Cerebellar cortex (tissue), 1 donor: ENCODE measurements around the gene SIPA1.

Experiments used
- DNase-seq: peaks from one replicate; pipeline ENCODE4 v3.0.0-alpha.2; 2015; ENCODE audit warnings: low spot score

The SIPA1 gene, protein sequence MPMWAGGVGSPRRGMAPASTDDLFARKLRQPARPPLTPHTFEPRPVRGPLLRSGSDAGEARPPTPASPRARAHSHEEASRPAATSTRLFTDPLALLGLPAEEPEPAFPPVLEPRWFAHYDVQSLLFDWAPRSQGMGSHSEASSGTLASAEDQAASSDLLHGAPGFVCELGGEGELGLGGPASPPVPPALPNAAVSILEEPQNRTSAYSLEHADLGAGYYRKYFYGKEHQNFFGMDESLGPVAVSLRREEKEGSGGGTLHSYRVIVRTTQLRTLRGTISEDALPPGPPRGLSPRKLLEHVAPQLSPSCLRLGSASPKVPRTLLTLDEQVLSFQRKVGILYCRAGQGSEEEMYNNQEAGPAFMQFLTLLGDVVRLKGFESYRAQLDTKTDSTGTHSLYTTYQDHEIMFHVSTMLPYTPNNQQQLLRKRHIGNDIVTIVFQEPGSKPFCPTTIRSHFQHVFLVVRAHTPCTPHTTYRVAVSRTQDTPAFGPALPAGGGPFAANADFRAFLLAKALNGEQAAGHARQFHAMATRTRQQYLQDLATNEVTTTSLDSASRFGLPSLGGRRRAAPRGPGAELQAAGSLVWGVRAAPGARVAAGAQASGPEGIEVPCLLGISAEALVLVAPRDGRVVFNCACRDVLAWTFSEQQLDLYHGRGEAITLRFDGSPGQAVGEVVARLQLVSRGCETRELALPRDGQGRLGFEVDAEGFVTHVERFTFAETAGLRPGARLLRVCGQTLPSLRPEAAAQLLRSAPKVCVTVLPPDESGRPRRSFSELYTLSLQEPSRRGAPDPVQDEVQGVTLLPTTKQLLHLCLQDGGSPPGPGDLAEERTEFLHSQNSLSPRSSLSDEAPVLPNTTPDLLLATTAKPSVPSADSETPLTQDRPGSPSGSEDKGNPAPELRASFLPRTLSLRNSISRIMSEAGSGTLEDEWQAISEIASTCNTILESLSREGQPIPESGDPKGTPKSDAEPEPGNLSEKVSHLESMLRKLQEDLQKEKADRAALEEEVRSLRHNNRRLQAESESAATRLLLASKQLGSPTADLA

GRCh38 chr11:65637794-65638419 lies at the start of gene SIPA1:
TSS of gene SIPA1 (plus strand) at chr11:65638101. CDS start at chr11:65640922, 2,821 bp downstream.
- DNase-seq: peak; percentile 80

- peak; percentile 72 for DNase-seq
These were observed 49.5 kb upstream of the SIPA1 start for GRCh38 chr11:65588199-65589054.

DNA sequence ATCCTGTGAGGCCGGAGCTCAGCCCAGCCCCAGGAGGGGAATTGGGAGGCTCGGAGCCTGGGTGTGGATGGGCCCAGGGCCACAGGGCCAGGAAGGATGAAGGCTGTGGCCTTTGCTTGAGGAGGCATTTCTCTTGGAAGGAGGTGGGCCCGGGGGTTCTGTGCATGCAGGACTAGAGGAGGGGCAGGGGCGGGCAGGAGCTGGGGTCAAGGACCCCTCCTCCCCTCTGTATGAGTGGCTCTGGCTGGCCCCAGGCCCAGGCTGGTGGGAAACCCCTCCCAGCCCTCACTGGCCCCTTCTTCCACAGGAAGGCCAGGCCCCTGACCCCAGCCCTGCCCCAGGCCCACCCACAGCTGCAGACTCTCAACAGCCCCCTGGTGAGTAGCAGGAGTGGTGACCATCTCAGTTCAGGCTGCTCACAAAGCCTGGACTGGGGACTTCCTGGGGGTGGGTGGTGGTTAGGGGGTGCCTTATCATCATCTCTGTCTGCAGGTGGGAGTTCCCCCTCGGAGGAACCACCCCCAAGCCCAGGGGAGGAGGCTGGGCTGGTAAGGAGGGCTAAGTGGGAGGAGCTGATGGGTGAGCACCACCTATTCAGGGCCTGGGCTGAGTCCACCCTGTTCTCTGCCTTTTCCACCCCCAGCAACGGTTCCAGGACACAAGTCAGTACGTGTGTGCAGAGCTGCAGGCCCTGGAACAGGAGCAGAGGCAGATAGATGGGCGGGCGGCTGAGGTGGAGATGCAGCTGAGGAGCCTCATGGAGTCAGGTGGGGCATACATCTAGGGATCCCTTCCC lies 48.3 kb upstream of the SIPA1 start:
- no peak for DNase-seq

GRCh38 chr11:65590240-65590738 lies 47.6 kb upstream of the SIPA1 start:
- DNase-seq: no peak

DNA sequence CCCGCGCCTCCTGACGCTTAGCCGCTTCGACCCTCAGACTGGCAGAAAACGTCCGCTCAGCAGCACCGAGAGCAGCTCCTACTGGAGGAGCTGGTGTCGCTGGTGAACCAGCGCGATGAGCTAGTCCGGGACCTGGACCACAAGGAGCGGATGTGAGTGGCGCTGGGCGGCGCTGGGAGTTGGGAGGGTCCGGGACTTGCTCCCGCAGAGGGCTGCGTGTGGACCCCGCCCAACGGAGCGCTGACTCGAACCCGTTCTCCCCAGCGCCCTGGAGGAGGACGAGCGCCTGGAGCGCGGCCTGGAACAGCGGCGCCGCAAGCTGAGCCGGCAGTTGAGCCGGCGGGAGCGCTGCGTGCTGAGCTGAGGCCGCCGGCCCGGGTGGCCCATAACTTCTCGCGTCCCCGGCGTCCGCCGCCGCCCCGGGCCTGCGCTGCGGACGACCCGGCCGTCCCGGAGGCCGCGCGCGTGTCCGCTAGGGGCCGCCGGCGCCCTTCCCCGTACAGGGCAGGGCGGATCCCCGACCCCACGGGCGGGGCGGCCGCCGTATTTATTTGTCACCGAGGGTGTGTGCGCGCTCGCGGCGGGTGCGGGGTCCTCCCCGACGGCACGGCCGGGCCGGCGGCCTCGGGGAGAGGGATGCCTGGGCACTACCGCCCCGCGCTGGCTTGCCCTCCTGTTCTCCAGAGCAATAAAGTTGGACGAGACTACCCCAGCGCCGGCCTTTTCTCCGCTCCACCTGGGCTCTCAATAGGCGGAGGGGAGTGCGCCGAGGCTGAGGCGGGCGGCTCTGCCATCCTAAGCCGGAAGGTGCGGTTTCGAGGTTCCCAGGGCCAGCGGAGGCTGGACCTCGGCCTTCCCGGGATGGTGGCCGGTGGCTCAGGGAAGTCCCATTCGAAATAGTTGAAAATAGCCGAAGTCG lies 45.7 kb upstream of the SIPA1 start:
- DNase-seq: no peak

DNA sequence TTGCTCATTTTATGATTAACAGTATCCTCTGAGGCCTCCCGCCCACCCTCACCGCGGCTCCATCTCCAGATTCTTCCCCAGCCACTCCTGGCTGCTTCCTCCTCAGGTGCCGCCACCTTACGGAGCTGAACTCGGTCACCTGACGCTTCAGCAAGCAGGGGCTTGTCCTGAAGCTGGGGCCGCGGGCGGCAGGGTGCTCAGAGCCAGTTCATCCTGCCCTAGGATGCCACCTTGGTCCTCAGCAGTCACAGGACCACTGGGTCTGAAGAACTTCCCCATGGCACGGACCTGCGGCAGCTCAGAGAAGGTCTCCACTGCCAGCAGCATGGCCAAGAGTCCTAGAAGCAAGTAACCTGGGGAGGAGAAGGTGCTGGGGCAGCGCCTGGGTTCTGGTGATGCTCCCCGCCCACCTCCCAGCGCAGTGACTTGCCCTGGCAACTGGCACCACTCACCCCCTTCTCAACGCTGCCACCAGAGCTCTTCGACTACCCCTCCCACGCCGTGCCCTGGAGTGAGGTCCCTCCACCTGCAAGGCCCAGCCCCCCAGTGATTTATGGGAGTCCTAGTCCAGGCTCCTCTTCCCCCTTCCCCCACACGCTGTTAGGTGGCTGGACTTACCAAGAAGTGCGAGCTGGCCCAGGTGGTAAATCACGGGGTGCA lies 44.9 kb upstream of the SIPA1 start:
- DNase-seq: no peak

DNA sequence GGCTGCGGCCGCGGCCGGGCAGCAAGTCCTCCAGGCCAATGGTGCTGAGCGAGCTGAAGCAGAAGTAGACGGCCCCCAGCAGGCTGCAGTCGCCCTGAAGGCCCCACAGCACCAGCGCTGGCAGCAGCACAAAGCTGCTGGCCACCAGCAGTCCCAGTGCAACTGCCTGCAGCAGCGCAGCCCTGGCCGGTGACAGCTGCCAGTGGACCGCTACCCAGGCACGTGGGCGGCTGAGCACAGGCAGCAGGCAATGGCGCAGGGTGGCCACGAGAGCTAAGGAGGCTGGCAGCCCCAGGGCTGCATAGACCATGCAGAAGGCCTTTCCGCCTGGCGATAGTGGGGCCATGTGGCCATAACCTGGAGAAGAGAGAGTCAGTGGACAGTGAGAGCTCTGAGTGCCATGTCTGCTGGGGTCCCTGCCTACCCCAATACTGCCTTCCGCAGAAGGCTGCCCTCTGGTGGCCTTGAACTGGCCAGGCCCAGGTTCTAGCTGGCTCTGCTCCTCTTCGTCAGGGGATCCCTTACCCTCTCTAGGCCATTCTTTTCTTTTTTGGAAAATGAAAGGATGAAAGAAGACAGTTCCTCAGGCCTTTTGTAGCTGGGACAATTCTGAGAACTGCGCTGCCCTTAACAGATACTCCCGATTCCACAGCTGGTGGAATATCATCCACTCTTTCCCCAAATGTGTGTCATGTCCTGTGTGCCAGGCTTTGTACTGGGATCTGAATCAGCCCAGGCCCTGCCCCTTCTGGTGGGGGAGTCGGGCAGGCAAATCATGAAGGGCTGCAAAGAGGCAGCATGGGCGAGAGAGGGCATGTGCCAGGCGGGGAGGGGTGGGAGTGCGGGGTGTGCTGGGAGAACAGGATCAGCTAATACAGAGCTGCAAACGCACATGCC lies 44.1 kb upstream of the SIPA1 start:
- peak; percentile 63 for DNase-seq

- no peak for DNase-seq
These were observed 42.8 kb upstream of the SIPA1 start for GRCh38 chr11:65595131-65595530.

GRCh38 chr11:65595543-65596281 lies 42.2 kb upstream of the SIPA1 start, which contains the start of gene KCNK7:
TSS of gene KCNK7 (minus strand) at chr11:65595800. CDS start at chr11:65595772, 28 bp downstream.
- DNase-seq: no peak

DNA sequence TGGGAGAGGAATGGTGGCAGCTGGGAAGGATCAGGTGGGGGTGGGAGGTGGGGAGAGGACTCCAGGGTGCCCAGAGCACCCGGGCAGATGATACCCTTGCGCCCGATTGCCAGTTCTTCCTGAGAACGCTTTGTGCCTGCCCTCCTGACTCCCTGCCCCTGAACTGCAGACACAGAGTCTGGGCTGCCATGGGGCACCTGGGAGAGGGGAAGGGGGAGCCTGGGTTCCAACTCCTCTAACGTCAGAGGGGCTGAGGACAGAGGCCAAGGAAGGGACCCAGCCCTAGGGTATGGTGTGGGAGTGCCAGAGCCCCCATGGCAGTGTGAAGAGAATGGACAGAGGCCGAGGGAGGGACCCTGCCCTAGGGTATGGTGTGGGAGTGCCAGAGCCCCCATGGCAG lies 41.4 kb upstream of the SIPA1 start:
- no peak for DNase-seq

- no peak for DNase-seq
These were observed 39.6 kb upstream of the SIPA1 start for GRCh38 chr11:65598258-65598699.

DNA sequence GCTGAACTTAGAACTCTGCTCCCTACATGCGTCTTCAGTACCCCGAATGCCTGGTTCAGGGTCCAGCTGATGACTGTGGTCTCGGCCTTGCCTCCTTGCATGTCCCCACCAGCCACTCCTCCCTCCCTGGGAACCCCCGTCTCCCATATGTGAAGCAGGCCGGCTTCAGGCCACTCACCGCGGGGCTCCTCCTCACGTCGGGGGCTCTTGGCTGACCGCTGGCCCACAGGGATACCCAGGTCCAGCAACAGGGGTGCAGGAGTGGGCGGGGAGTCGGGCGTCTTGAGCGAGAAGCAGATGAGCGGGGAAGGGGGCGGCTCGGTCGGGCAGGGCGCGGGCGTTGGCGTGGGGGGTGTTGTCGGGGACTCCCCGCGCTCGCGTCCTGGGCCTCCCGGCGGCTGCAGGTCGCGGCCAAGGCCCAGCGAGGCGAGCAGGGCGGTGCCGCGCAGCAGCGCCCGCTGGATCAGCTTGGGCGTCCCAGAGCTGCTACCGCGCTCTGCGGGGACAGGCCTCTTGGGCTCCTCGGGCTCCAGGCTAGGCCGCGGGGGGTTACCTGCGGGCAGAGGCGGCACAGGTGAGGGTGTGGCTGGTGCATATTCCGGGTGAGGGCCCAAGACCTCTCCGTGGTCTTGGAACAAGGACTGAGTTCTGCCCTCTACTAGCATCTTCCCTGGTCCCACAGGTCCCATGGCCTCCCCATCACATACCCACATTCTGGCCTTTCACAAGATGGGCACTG lies 38.5 kb upstream of the SIPA1 start:
- no peak for DNase-seq

DNA sequence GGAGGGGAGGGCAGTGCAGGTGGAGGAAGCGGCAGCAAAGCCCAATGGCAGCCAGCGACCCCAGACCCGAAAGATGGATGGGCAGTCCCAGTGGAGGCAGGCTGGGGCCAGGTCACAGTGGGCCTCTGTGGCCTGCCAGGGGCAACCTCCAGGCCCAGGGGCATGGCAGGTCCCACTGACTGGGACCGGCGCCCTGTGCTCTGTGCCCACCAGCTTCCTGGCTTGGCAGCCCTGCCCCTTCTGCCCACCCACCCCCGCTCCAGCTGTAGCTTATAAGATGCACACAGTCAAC lies 38.0 kb upstream of the SIPA1 start:
- no peak for DNase-seq

- no peak for DNase-seq
These were observed 33.6 kb upstream of the SIPA1 start for GRCh38 chr11:65604258-65604657.

- peak; percentile 95 for DNase-seq
These were observed 30.9 kb upstream of the SIPA1 start for GRCh38 chr11:65606876-65607613.
